K562 (cell line): ENCODE results near the gene SORBS2. TPM values are rescaled to one million over a fixed set of nuclear protein-coding genes. Genes with fewer than 3 reads are reported as not detected.

Experiments used
- ATAC-seq: fragments of 200-7000 bp; cut with Tn5 transposase; 3 replicates; pipeline ENCODE4 v1.9.1; 2020; ENCODE audit warnings: moderate library complexity
- BruUV-seq: library from RNA; stranded (reverse); fragments of 400-500 nt; replicated peaks from 2 replicates; lab custom pipeline; 2021; lab: Mats Ljungman, UMichigan
- CTCF ChIA-PET: fragments of 300-600 bp; formaldehyde crosslinking; extraction: SDS; loops from one replicate; lab custom pipeline; 2021; ENCODE audit warnings: low intra/inter-chr PET ratio; lab: Yijun Ruan, JAX
- POLR2A ChIA-PET: fragments of 300-600, 350-650 bp; sonication (Branson Sonifier 250); formaldehyde crosslinking; extraction: SDS; loops from one replicate; lab custom pipeline; 2021; ENCODE audit warnings: antibody characterized with exemption, inconsistent platforms; lab: Yijun Ruan, JAX
- DNase-seq, 4 experiments: peaks; one replicate each; pipeline versions ENCODE4 v3.0.0 to v3.0.0-alpha.2; 2011 to 2018; ENCODE audit warnings: low spot score in 3 of 4, mixed read lengths in 3 of 4; ENCODE audit errors: extremely low read depth in 1 of 4
- FAIRE-seq: peaks from 2 replicates; lab custom pipeline; 2011; peaks lifted over from hg19 to GRCh38; lab: Jason Lieb, UNC
- H2AFZ ChIP-seq: 2 replicates; pipeline ENCODE4 v1.6.0; 2011; ENCODE audit warnings: low read depth, low read length, control low read depth, inconsistent platforms
- H3K27ac ChIP-seq: fragments of 200-600 bp; 3 replicates; pipeline ENCODE4 v1.8.0; 2011; ENCODE audit warnings: low read depth, mild to moderate bottlenecking, control low read depth, inconsistent platforms, low read length, moderate library complexity, mixed read lengths; ENCODE audit errors: extremely low read depth
- H3K27me3 ChIP-seq, 2 experiments: fragments of 300-600 bp in 1 of 2; 2 replicates in 1 of 2; 3 replicates in 1 of 2; pipeline versions ENCODE4 v1.6.0 to v1.8.0; 2011; ENCODE audit warnings: inconsistent platforms in 2 of 2, low read length in 2 of 2, mild to moderate bottlenecking in 1 of 2, mixed read lengths in 1 of 2, moderate library complexity in 1 of 2; ENCODE audit not compliant: control insufficient read depth in 2 of 2, insufficient read depth in 2 of 2
- H3K36me3 ChIP-seq: fragments of 300-600 bp; 3 replicates; pipeline ENCODE4 v1.8.0; 2011; ENCODE audit warnings: mild to moderate bottlenecking, low read length, inconsistent platforms; ENCODE audit not compliant: control insufficient read depth, insufficient read depth
- H3K4me1 ChIP-seq, 2 experiments: fragments of 200-600 bp in 1 of 2; replicated peaks in 1 of 2; 2 replicates in 1 of 2; 3 replicates in 1 of 2; pipeline versions ENCODE4 v1.5.1 to v1.8.0; 2011; ENCODE audit warnings: inconsistent platforms in 2 of 2, low read length in 2 of 2, mild to moderate bottlenecking in 1 of 2, mixed read lengths in 1 of 2, moderate library complexity in 1 of 2; ENCODE audit not compliant: control insufficient read depth in 2 of 2, insufficient read depth in 2 of 2
- H3K4me2 ChIP-seq: 2 replicates; pipeline ENCODE4 v1.6.1; 2011; ENCODE audit warnings: low read length, control low read depth, inconsistent platforms, mixed read lengths; ENCODE audit not compliant: insufficient read depth
- H3K4me3 ChIP-seq: fragments of 200-600 bp; sonication (generic), shearing (Covaris generic); 2 replicates; pipeline ENCODE4 v1.5.1; 2016; ENCODE audit warnings: control low read depth, inconsistent platforms
- H3K79me2 ChIP-seq: fragments of 200-600 bp; 3 replicates; pipeline ENCODE4 v1.8.0; 2011; ENCODE audit warnings: low read length, inconsistent platforms; ENCODE audit not compliant: control insufficient read depth, insufficient read depth
- H3K9ac ChIP-seq, 2 experiments: 2 replicates each; pipeline versions ENCODE4 v1.6.0 to v1.6.1; 2011; ENCODE audit warnings: low read depth in 2 of 2, low read length in 2 of 2, control low read depth in 1 of 2, inconsistent platforms in 1 of 2, mild to moderate bottlenecking in 1 of 2, mixed read lengths in 1 of 2; ENCODE audit not compliant: insufficient read depth in 1 of 2
- H3K9me1 ChIP-seq: one replicate; pipeline ENCODE4 v1.6.0; 2011; ENCODE audit warnings: inconsistent platforms, mild to moderate bottlenecking, low read length, moderate library complexity; ENCODE audit not compliant: control insufficient read depth, insufficient read depth
- H3K9me3 ChIP-seq: replicated peaks from 2 replicates; pipeline ENCODE4 v1.5.1; 2011; ENCODE audit warnings: low read depth, low read length, inconsistent platforms; ENCODE audit not compliant: control insufficient read depth, insufficient read depth
- H4K20me1 ChIP-seq: replicated peaks from 2 replicates; pipeline ENCODE4 v1.6.1; 2011; ENCODE audit warnings: low read length, inconsistent platforms, mixed read lengths; ENCODE audit not compliant: control insufficient read depth, insufficient read depth
- CTCFL ChIP-seq: IDR thresholded peaks from 2 replicates; pipeline ENCODE4 v1.6.1; 2011; ENCODE audit warnings: borderline replicate concordance, low read depth, mild to moderate bottlenecking, moderate library complexity, low read length; ENCODE audit not compliant: insufficient read depth, poor library complexity, severe bottlenecking
- ELF2 ChIP-seq: fragments of 250-450 bp; sonication (Bioruptor Pico); IDR thresholded peaks from 2 replicates; pipeline ENCODE4 v1.5.0; 2021; ENCODE audit warnings: mild to moderate bottlenecking
- FOSL1 ChIP-seq: fragments of 200-800 bp; sonication (Bioruptor generic); conservative IDR thresholded peaks from 2 replicates; pipeline ENCODE4 v1.6.1; 2016; ENCODE audit warnings: missing genetic modification characterization, missing compliant biosample characterization
- GTF2B ChIP-seq: IDR thresholded peaks from 2 replicates; pipeline ENCODE4 v1.6.1; 2011; ENCODE audit not compliant: insufficient read length; ENCODE audit errors: extremely low read depth
- HDAC2 ChIP-seq: fragments of 450-650 bp; IDR thresholded peaks from 2 replicates; pipeline ENCODE4 v1.6.1; 2016; ENCODE audit warnings: mild to moderate bottlenecking
- HDAC3 ChIP-seq: fragments of 450-650 bp; IDR thresholded peaks from 2 replicates; pipeline ENCODE4 v1.6.1; 2018; ENCODE audit warnings: borderline replicate concordance, mild to moderate bottlenecking, moderate library complexity; ENCODE audit not compliant: partially characterized antibody
- NFE2L1 ChIP-seq: fragments of 450-650 bp; IDR thresholded peaks from 2 replicates; pipeline ENCODE4 v1.6.1; 2016; ENCODE audit warnings: missing genetic modification characterization, low read depth, mild to moderate bottlenecking, missing compliant biosample characterization, moderate library complexity, borderline replicate concordance
- PHB ChIP-seq: fragments of 250-450 bp; sonication (Bioruptor Pico); IDR thresholded peaks from 2 replicates; pipeline ENCODE4 v1.5.0; 2021
- POLR2G ChIP-seq: fragments of 200-400 bp; formaldehyde crosslinking; IDR thresholded peaks from 2 replicates; pipeline ENCODE4 v1.6.1; 2017; ENCODE audit warnings: low read depth, mild to moderate bottlenecking, antibody characterized with exemption, low read length, moderate library complexity
- POLR3A ChIP-seq: IDR thresholded peaks from 2 replicates; pipeline ENCODE4 v1.6.1; 2011; ENCODE audit warnings: borderline replicate concordance, mild to moderate bottlenecking, moderate library complexity; ENCODE audit not compliant: insufficient read length, insufficient read depth; ENCODE audit errors: extremely low read depth
- PRMT5 ChIP-seq: sonication (generic); formaldehyde crosslinking; IDR thresholded peaks from 2 replicates; pipeline ENCODE4 v1.5.0; 2020; ENCODE audit warnings: missing genetic modification reagents
- PRPF4 ChIP-seq: fragments of 200-400 bp; formaldehyde crosslinking; IDR thresholded peaks from one replicate; pipeline ENCODE4 v1.6.1; 2017; ENCODE audit warnings: low read length, low read depth, mild to moderate bottlenecking; ENCODE audit not compliant: insufficient read depth, poor library complexity, severe bottlenecking
- TSC22D4 ChIP-seq: fragments of 450-650 bp; IDR thresholded peaks from 2 replicates; pipeline ENCODE4 v1.6.1; 2016; ENCODE audit warnings: missing genetic modification characterization, missing biosample characterization, control low read depth
- XRCC4 ChIP-seq: IDR thresholded peaks from one replicate; pipeline ENCODE4 v1.6.1; 2011; ENCODE audit not compliant: insufficient read depth, insufficient read length; ENCODE audit errors: extremely low read depth
- ZBTB8A ChIP-seq: fragments of 450-650 bp; IDR thresholded peaks from 2 replicates; pipeline ENCODE4 v1.6.1; 2018; ENCODE audit warnings: mild to moderate bottlenecking, moderate library complexity; ENCODE audit not compliant: partially characterized antibody
- ZNF696 ChIP-seq: fragments of 250-450 bp; sonication (Bioruptor Pico); conservative IDR thresholded peaks from 2 replicates; pipeline ENCODE4 v1.4.0; 2020; ENCODE audit warnings: mild to moderate bottlenecking, moderate library complexity
- WGBS: fragments of 100-300 bp; shearing (Covaris generic); methylation state at CpG from one replicate; pipeline ENCODE4 v1.1.6; 2016; ENCODE audit warnings: low coverage, mixed read lengths; ENCODE audit not compliant: insufficient coverage; ENCODE audit errors: missing lambda C conversion rate; 5-methylcytosine and 5-hydroxymethylcytosine counted together
- in situ Hi-C: fragments of 300-500 bp; cut with MboI; formaldehyde crosslinking; loops from 4 replicates; pipeline ENCODE4 v1.15.0; 2018; ENCODE audit warnings: inconsistent platforms, mixed read lengths
- intact Hi-C: fragments of 100-400 bp; cut with micrococcal nuclease; formaldehyde crosslinking; loops from 2 replicates; pipeline ENCODE4 v1.14.2; 2022
- polyA plus RNA-seq, 8 experiments: library from polyadenylated mRNA; depleted of rRNA in 4 of 8; stranded (reverse) in 5 of 8; unstranded in 3 of 8; fragments of >200 nt; fragmentation: Nextera tagmentation in 2 of 8; fragmentation: Illumina TruSeq in 1 of 8; extraction: Ambion mirVana in 2 of 8; extraction: Trizol in 1 of 8; gene quantifications; 2 replicates each; pipeline versions ENCODE4 v1.2.1 to v1.2.3, GENCODE V29; 2011 to 2014; ENCODE audit warnings: inconsistent platforms in 1 of 8, missing spikeins in 1 of 8
- total RNA-seq, 7 experiments: library from RNA; depleted of rRNA in 6 of 7; stranded (reverse); fragments of >200 nt in 6 of 7; fragmentation: Illumina TruSeq in 2 of 7; extraction: Trizol in 2 of 7; gene quantifications; 2 replicates each; pipeline versions ENCODE4 v1.2.1 to v1.2.3, GENCODE V29; 2011 to 2021; ENCODE audit warnings: low replicate concordance in 1 of 7

SORBS2 gene
- total and polyA plus RNA-seq, 9 of the 15 experiments (the other 6 are each of a cell fraction or from before 2014, with no cell fraction given) = 0.29 TPM; not detected in 8

- TF ChIP-seq ZBTB8A (no peak), POLR2G (no peak), GTF2B (no peak), ELF2 (CRISPR knock-in tag) (no peak)
- TF ChIP-seq, all 486 proteins: peak for 0
Measured at GRCh38 chr4:185723631-185724260, 88.2 kb downstream of the SORBS2 start (continued).

GRCh38 chr4:185722029-185722316 lies 90.0 kb downstream of the SORBS2 start:
- no peaks in the 10 kb centered on the region for H3K79me2 ChIP-seq
- BruUV-seq = no TSS peak
- WGBS = 0% methylated on average over 3 of the region's 3 CpGs
- in situ Hi-C loops = no loop called here
- intact Hi-C loops = no loop called here
- no peak overlapping the region for H2AFZ ChIP-seq
- H3K9ac ChIP-seq = no peak overlapping the region
- H3K4me3 ChIP-seq = no peak overlapping the region
- CTCF ChIA-PET = no interaction called here
- ATAC-seq (no peak), FAIRE-seq (no peak), DNase-seq (no peak)
- peaks cover 2 to 16% of the 10 kb centered on the region in 2 experiments; a peak in 3 of 5 replicates for H3K27me3 ChIP-seq
- POLR2A ChIA-PET = no interaction called here
- H3K4me1 ChIP-seq = no peaks in the 10 kb centered on the region
- H3K27ac ChIP-seq = no peak overlapping the region
- 0 out of 2 replicates have a peak, but pooled peaks cover 5% of the 10 kb centered on the region for H4K20me1 ChIP-seq
- H3K9me3 ChIP-seq = no peaks in the 10 kb centered on the region
- no peaks in the 10 kb centered on the region for H3K9me1 ChIP-seq
- no peaks in the 10 kb centered on the region for H3K36me3 ChIP-seq
- no peak overlapping the region for H3K4me2 ChIP-seq
- TF ChIP-seq HDAC3 = no peak
- TF ChIP-seq CTCFL = no peak
- no peak for TF ChIP-seq POLR3A
- TF ChIP-seq PRPF4 = no peak
- TF ChIP-seq FOSL1 (tag) = no peak
- no peak for TF ChIP-seq XRCC4
- no peak for TF ChIP-seq ZNF696 (CRISPR knock-in tag)
- TF ChIP-seq NFE2L1 (tag) = no peak
- no peak for TF ChIP-seq HDAC2
- no peak for TF ChIP-seq TSC22D4 (tag)
- TF ChIP-seq PHB (CRISPR knock-in tag) = no peak
- no peak for TF ChIP-seq PRMT5 (CRISPR knock-in tag)
